ENCODE data around the gene AUTS2.

AUTS2 gene

DNA sequence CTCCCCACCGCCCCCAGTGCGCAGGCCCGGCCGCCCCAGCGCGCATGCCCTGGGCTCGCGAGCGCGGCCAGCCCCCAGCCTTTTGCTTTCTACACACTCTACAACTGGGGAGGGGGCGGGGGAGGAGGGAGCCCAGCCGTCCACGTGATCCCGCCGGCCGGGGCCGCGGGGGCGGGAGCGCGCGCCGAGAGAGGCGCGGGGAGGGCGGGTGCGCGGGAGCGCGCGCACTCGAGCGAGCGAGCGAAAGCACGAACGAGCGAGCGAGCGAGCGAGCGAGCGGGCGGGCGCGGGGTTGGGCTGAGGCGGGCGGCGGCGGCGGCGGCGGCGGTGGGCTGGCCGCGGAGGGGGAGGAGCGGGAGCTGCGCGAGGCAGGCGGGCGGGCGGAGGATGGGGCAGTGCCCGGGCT lies at the start of gene AUTS2:
TSS of gene AUTS2 (plus strand) at position 395 of the 406 bp plus-strand sequence. CDS start 1,179 bp downstream, outside the sequence.
- Mint-ChIP-seq H3K4me3 (peak within 1 kb of the TSS; percentile 81), H3K27me3 (ENCODE audit: low read depth) (peaks cover 35% of the 10 kb centered on the region), H3K27ac (no peak within 1 kb of the TSS), H3K4me1 (ENCODE audit: low read depth) (peaks cover 5% of the 10 kb centered on the region), H3K9me3 (no peaks in the 10 kb centered on the region), H3K36me3 (ENCODE audit: low read depth) (no peaks in the 10 kb centered on the region)
- peak; percentile 44 for DNase-seq (ENCODE audit: low spot score)

DNA sequence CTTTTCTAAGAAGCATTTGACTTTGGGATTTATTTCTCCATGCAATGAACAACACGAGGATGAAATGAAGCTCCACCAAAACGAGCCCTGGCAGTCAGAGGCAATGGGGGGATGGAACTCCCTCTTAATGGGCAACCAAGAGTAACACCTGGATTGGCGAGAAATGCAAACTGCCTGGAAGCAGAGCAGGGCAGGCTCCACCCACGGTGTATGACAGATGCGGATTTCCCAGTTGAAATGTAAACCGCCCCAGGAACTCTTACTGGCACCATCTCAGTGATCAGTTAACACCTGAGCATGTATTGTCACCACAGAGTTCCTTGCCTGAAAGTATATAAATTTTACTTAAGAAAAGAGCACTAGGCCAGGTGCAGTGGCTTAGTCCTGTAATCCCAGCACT lies 47.3 kb upstream of the AUTS2 start:
- DNase-seq (ENCODE audit: low spot score), result no peak
- Mint-ChIP-seq H3K36me3 (ENCODE audit: low read depth) (no peaks in the 10 kb centered on the region), H3K27me3 (ENCODE audit: low read depth) (no peaks in the 10 kb centered on the region), H3K27ac (no peak overlapping the region), H3K4me3 (no peak overlapping the region), H3K9me3 (peaks cover 5% of the 10 kb centered on the region), H3K4me1 (ENCODE audit: low read depth) (no peaks in the 10 kb centered on the region)

DNA sequence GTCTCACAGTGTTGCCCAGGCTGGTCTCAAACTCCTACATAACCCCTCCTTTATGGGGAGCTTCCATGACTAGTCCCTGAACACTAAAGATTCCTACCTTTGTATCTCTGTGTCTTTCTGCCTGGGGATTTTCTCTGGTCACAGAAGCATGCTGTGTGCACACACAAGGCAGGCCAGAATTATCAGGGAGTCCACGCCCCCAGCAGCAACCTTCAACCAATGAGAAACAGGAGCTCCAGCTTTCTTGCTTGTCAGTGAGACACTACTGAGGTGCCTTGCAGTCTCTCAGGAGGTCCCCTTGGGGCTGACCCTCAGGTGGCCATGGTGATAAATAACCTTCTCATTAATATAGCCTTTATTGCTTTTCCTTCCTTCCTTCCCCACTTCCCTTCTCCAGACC lies 45.1 kb upstream of the AUTS2 start:
- no peaks in the 10 kb centered on the region for H3K4me1 Mint-ChIP-seq (ENCODE audit: low read depth)
- no peaks in the 10 kb centered on the region for H3K36me3 Mint-ChIP-seq (ENCODE audit: low read depth)
- no peak for DNase-seq (ENCODE audit: low spot score)
- H3K9me3 Mint-ChIP-seq, result peaks cover 5% of the 10 kb centered on the region
- H3K27ac Mint-ChIP-seq, result no peak overlapping the region
- H3K4me3 Mint-ChIP-seq, result no peak overlapping the region
- no peaks in the 10 kb centered on the region for H3K27me3 Mint-ChIP-seq (ENCODE audit: low read depth)

DNA sequence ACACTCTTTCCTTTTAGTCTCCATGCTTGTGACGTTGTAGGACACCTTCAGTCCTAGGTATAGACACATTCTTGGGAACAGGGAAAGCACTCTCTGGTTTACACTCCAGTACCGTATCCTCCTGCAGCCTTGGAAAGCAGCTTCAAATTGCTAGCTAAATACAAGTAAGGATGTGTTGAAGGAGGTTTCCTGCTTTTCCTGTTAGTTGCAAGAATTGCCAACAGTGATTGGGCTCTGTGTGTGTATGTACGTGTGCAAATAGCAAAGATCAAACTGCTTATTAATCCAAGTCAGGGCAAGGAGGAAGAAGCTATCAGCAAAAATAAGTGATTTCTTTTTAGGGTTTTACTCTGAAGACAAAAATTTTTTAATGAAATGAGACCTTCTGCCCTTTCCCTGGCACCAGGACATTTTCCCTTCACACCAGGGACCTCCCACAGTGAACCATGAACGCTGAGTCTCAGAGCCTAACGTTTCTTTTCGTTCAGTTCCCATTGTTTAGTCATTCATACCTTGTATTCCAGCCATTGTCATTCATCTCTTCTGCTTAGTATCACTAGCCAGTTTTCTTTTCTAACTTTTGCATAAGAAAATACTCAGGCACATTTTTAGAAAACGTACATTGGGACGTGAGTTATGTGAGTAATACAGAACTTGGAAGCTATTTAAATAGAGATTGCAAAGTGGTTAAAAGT lies 36.9 kb upstream of the AUTS2 start:
- H3K27ac Mint-ChIP-seq, result no peak overlapping the region
- no peaks in the 10 kb centered on the region for H3K4me1 Mint-ChIP-seq (ENCODE audit: low read depth)
- H3K27me3 Mint-ChIP-seq (ENCODE audit: low read depth), result no peaks in the 10 kb centered on the region
- no peaks in the 10 kb centered on the region for H3K36me3 Mint-ChIP-seq (ENCODE audit: low read depth)
- no peaks in the 10 kb centered on the region for H3K9me3 Mint-ChIP-seq
- H3K4me3 Mint-ChIP-seq, result no peak overlapping the region
- DNase-seq (ENCODE audit: low spot score), result no peak

DNA sequence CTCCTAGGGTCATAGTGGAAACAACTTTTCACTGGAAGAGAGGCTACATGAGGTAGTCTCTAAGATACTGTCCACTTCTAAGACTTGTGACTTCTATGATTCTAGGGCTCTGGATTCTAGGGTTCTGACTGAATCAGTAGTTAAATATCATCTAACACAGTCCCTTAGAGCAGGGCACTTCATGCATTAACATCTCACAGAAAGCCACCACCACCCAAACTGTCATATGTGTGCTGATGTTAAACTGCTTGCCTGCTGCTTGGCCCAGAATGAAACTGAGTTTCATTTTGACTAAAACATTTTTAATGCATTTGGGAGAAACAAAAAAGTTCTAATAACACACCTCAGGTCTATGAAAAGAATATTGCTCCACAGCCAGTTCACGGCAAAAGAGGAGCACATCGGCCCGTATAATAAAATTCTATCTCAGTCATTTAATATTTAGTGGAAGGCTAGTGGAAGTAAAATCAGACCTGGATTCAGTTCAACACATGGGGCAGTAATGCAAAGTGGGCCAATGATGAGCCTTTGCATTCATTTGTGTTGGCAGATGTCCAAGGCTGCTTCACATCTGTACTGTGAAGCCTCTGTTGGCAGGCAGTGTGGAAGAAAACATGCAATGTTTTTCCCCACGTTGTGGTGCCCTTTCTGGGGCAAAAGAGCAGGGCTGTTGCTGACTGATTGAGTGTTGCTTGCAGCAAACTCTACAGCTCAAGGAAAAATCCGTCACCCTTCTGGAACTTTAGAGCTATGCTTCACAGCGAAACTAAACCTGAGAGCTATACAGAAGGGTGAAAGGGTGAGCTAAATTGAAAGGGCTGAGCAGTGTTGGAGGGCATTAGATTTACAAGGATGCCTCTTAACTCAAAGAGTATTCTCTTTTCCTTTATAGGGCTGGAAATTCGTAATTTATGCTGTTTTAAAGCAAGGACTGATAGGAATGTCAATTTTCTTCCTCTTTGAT lies 33.5 kb upstream of the AUTS2 start:
- no peak overlapping the region for H3K27ac Mint-ChIP-seq
- no peak for DNase-seq (ENCODE audit: low spot score)
- H3K36me3 Mint-ChIP-seq (ENCODE audit: low read depth), result no peaks in the 10 kb centered on the region
- no peaks in the 10 kb centered on the region for H3K4me1 Mint-ChIP-seq (ENCODE audit: low read depth)
- no peaks in the 10 kb centered on the region for H3K9me3 Mint-ChIP-seq
- H3K27me3 Mint-ChIP-seq (ENCODE audit: low read depth), result no peaks in the 10 kb centered on the region
- no peak overlapping the region for H3K4me3 Mint-ChIP-seq

DNA sequence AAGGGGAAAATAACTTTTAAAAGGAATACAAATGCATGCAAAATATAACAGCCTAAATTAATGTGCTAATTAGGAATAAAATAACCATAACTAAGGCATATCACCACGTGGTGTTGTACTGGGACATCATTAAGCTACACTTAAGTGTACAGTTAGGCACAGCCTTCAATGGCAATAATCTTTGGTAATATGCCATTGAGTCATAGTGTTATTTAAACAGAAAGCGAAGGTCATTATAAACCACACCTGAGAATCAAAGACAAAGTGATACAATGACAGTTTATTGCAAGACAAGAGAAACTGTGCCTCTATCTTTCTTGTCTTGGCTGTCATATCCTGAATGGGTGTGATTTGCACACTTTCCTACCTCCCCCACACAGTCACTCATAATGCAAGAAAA lies 30.5 kb upstream of the AUTS2 start:
- Mint-ChIP-seq H3K4me1 (ENCODE audit: low read depth) (no peaks in the 10 kb centered on the region), H3K27me3 (ENCODE audit: low read depth) (no peaks in the 10 kb centered on the region), H3K27ac (no peak overlapping the region), H3K36me3 (ENCODE audit: low read depth) (no peaks in the 10 kb centered on the region), H3K9me3 (no peaks in the 10 kb centered on the region), H3K4me3 (no peak overlapping the region)
- DNase-seq (ENCODE audit: low spot score), result no peak

DNA sequence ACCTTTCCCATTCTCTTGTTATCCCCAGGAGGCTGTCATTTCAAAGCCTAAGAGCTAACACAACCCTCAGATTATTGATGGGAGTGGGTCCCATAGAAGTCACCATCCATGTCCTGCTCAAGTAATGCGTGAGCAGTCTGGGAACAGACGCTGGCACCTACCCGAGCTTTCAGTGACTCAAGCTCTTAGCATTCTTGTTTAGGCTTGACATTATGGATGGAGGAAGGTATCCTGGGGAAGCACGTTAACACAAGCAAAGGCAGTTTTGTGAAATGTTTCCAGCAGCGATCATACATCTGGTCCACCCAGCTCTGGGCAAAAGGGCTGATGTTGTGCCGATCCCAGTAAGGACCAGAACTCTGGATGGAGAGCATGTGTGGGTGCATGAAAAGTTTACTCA lies 30.0 kb upstream of the AUTS2 start:
- Mint-ChIP-seq H3K36me3 (ENCODE audit: low read depth) (no peaks in the 10 kb centered on the region), H3K27ac (no peak overlapping the region), H3K9me3 (no peaks in the 10 kb centered on the region), H3K4me1 (ENCODE audit: low read depth) (no peaks in the 10 kb centered on the region), H3K27me3 (ENCODE audit: low read depth) (no peaks in the 10 kb centered on the region), H3K4me3 (no peak overlapping the region)
- no peak for DNase-seq (ENCODE audit: low spot score)

DNA sequence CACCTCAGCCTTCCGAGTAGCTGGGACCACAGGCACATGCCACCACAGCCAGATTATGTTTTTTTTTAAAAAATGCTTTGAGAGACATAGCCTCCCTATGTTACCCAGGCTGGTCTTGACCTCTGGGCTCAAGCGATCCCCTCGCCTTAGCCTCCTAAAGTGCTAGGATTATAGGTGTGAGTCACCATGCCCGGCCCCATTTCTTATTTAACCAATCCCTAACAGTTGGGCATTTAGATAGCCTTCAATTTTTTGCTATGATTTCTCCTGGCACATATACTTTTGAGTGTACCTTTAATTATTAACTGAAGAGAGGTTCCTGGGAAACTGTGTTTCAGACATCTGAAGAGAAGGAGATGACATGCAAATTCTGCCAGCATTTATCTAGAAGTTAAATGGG lies 22.6 kb upstream of the AUTS2 start:
- Mint-ChIP-seq H3K4me3 (no peak overlapping the region), H3K27me3 (ENCODE audit: low read depth) (no peaks in the 10 kb centered on the region), H3K36me3 (ENCODE audit: low read depth) (no peaks in the 10 kb centered on the region), H3K9me3 (no peaks in the 10 kb centered on the region), H3K27ac (no peak overlapping the region), H3K4me1 (ENCODE audit: low read depth) (no peaks in the 10 kb centered on the region)
- DNase-seq (ENCODE audit: low spot score), result no peak

DNA sequence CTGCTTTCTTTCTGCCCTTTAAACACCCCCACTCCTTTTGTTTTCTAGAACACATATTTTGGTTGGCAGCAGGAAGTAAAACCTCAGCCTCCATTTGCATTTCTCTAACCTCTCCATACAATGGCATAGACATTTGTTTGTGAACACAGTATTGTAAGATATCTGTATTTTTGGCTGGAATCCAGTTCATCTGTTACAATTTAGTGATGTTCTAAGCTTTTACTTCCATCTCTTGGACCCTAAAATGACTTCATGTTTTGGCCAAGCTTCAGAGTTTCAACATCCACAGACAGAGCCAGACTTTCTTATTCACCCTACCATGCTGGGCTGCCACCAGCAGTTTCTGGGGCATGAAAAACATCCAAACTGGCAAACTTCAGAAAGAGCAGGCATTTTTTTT lies 21.1 kb upstream of the AUTS2 start:
- Mint-ChIP-seq H3K27me3 (ENCODE audit: low read depth) (no peaks in the 10 kb centered on the region), H3K27ac (no peak overlapping the region), H3K9me3 (no peaks in the 10 kb centered on the region), H3K36me3 (ENCODE audit: low read depth) (no peaks in the 10 kb centered on the region), H3K4me1 (ENCODE audit: low read depth) (no peaks in the 10 kb centered on the region), H3K4me3 (no peak overlapping the region)
- DNase-seq (ENCODE audit: low spot score), result no peak

DNA sequence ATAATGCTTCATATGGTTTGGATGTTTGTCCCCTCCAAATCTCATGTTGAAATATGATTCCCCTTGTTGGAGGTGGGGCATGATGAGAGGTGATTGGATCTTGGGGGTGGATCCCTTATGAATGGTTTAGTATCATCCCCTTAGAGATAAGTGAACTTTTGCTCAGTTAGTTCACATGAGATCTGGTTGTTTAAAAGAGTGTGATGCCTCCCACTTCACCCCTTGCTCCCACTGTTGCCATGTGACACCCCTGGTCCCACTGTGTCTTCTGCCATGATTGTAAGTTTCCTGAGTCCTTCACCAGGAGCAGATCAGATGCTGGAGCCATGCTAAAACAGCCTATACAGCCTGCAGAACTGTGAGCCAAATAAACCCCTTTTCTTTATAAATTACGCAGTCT lies 13.1 kb upstream of the AUTS2 start:
- Mint-ChIP-seq H3K27ac (no peak overlapping the region), H3K27me3 (ENCODE audit: low read depth) (no peaks in the 10 kb centered on the region), H3K36me3 (ENCODE audit: low read depth) (no peaks in the 10 kb centered on the region), H3K9me3 (no peaks in the 10 kb centered on the region), H3K4me3 (no peak overlapping the region), H3K4me1 (ENCODE audit: low read depth) (no peaks in the 10 kb centered on the region)
- no peak for DNase-seq (ENCODE audit: low spot score)

DNA sequence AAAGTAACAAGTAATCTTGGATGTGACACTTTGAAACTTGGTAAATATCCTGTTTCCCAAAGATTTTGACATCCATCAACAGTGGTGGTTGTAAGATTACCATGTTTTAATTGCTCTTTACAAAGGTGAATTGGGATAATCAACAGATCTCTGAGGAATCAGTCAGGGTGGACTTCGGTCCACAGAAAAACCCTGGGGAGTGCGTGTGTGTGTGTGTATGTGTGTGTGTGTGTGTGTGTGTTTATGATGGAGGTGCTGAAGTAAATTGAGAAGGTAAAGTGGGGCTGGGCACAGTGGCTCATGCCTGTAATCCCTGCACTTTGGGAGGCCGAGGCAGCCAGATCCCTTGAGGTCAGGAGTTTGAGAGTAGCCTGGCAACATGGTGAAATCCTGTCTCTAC lies 12.0 kb upstream of the AUTS2 start:
- DNase-seq (ENCODE audit: low spot score), result no peak
- Mint-ChIP-seq H3K27me3 (ENCODE audit: low read depth) (no peaks in the 10 kb centered on the region), H3K27ac (no peak overlapping the region), H3K4me1 (ENCODE audit: low read depth) (no peaks in the 10 kb centered on the region), H3K9me3 (no peaks in the 10 kb centered on the region), H3K4me3 (no peak overlapping the region), H3K36me3 (ENCODE audit: low read depth) (no peaks in the 10 kb centered on the region)

DNA sequence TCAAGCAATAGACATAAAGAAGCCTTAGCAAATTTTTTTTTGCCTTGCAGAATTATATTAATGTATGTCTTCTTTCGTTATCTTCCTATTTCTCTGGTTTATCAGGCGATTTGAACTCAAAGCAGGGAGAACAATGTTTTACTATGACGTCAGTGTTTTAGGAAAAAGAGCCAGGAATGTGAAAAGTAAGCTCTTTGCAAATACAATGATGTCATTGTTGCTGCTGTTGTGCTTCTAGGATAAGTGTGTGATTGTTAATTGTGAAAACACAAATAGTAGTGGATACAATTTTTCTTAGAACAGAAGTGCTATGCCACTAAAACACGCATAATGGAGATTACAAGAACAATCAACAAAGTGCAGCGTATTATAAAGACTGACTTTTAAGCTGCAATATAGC lies 9.5 kb upstream of the AUTS2 start:
- Mint-ChIP-seq H3K4me3 (no peak overlapping the region), H3K9me3 (no peaks in the 10 kb centered on the region), H3K4me1 (ENCODE audit: low read depth) (no peaks in the 10 kb centered on the region), H3K27me3 (ENCODE audit: low read depth) (no peaks in the 10 kb centered on the region), H3K27ac (no peak overlapping the region), H3K36me3 (ENCODE audit: low read depth) (no peaks in the 10 kb centered on the region)
- DNase-seq (ENCODE audit: low spot score), result no peak

DNA sequence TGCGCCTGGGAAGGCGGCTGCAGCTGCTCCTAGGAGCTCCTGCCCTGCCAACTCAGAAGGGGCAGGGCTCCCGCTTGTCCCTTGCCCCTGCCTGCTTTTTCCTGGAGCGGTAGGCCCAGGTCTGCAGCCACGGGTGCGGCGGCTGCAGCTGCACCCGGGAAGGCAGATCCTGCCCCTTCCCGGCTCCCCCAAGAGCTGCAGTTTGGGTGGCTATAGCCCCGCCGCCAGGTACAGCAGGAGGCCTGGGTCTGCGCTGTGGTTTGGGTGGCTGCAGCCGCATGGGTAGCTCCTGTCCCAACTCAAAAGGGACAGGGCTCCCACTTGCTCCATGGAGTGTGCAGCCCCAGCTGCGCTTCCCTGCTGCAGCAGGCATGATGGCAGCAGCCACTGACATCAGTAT lies 6.5 kb upstream of the AUTS2 start:
- H3K4me3 Mint-ChIP-seq, result no peak overlapping the region
- no peaks in the 10 kb centered on the region for H3K9me3 Mint-ChIP-seq
- H3K36me3 Mint-ChIP-seq (ENCODE audit: low read depth), result no peaks in the 10 kb centered on the region
- H3K27ac Mint-ChIP-seq, result no peak overlapping the region
- H3K4me1 Mint-ChIP-seq (ENCODE audit: low read depth), result no peaks in the 10 kb centered on the region
- no peak for DNase-seq (ENCODE audit: low spot score)
- peaks cover 13% of the 10 kb centered on the region for H3K27me3 Mint-ChIP-seq (ENCODE audit: low read depth)

DNA sequence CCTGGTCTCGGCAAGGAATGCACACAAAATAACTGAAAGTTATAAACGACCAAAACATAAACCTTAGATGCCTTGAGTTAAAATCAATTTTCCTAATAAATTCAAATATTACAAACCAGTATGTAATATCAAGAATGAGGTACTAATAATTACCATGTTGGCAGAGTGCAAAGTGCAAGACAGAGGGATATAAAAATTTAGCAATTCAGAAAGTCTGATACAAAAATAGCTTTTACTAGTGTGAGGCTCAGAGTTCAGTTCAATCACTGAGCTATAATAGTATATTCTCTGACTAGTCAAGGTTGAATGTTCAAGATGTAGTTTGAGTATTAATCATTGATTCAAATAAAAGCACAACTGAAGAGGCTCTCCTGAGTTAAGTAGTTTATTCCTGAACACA lies 4.8 kb upstream of the AUTS2 start:
- no peaks in the 10 kb centered on the region for H3K36me3 Mint-ChIP-seq (ENCODE audit: low read depth)
- peaks cover 17% of the 10 kb centered on the region for H3K27me3 Mint-ChIP-seq (ENCODE audit: low read depth)
- no peaks in the 10 kb centered on the region for H3K9me3 Mint-ChIP-seq
- DNase-seq (ENCODE audit: low spot score), result no peak
- no peak overlapping the region for H3K4me3 Mint-ChIP-seq
- H3K27ac Mint-ChIP-seq, result no peak overlapping the region
- H3K4me1 Mint-ChIP-seq (ENCODE audit: low read depth), result peaks cover 1% of the 10 kb centered on the region

Measured in T-helper 2 cell treated with Interferon-gamma antibody and Interleukin-4, amounts not matched to agents 5 μg/mL and 100 μg/mL, for 36 hours (primary cell).